Stimulated activated CD4-positive, alpha-beta T cell treated with anti-CD3 and anti-CD28 coated beads, Interleukin-1b, Interleukin-23, amount 100 ng/mL, for 4 hours (primary cell): Measurements from ENCODE around the gene TMEM94.

Experiments
- DNase-seq, 2 donors: peaks; one replicate each; pipeline ENCODE4 v3.0.0-alpha.2; 2020; ENCODE audit warnings: low read depth in 2 of 2

Gene TMEM94

GRCh38 chr17:75498039-75498725 lies 41.7 kb downstream of the TMEM94 start:
- no peak for DNase-seq

GRCh38 chr17:75498726-75499213 lies 42.3 kb downstream of the TMEM94 start:
- no peak for DNase-seq

- DNase-seq = no peak
Observed at GRCh38 chr17:75499313-75500022, 43.0 kb downstream of the TMEM94 start.

- no peak for DNase-seq
Observed at GRCh38 chr17:75500419-75501216, 44.2 kb downstream of the TMEM94 start.

- no peak for DNase-seq
Observed at GRCh38 chr17:75501378-75502071, 45.1 kb downstream of the TMEM94 start.

- no peak for DNase-seq
Observed at GRCh38 chr17:75502072-75502720, 45.8 kb downstream of the TMEM94 start.

- no peak for DNase-seq
Observed at GRCh38 chr17:75502721-75503329, 46.4 kb downstream of the TMEM94 start.

- no peak for DNase-seq
Observed at GRCh38 chr17:75503337-75503950, 47.0 kb downstream of the TMEM94 start.

- no peak for DNase-seq
Observed at GRCh38 chr17:75503976-75504346, 47.5 kb downstream of the TMEM94 start.

- no peak for DNase-seq
Observed at GRCh38 chr17:75504347-75505151, 48.1 kb downstream of the TMEM94 start.

GRCh38 chr17:75505152-75505409 lies 48.6 kb downstream of the TMEM94 start:
- no peak for DNase-seq

- DNase-seq = no peak
Observed at GRCh38 chr17:75505640-75506039, 49.2 kb downstream of the TMEM94 start.

- no peak for DNase-seq
Observed at GRCh38 chr17:75506134-75506533, 49.7 kb downstream of the TMEM94 start.

GRCh38 chr17:75506888-75507287 lies 50.5 kb downstream of the TMEM94 start:
- DNase-seq = no peak

- no peak for DNase-seq
Observed at GRCh38 chr17:75507733-75508719, 51.6 kb downstream of the TMEM94 start.

GRCh38 chr17:75508931-75509361 lies 52.5 kb downstream of the TMEM94 start:
- no peak for DNase-seq

GRCh38 chr17:75509528-75510258 lies 53.3 kb downstream of the TMEM94 start:
- DNase-seq = no peak

- no peak for DNase-seq
Observed at GRCh38 chr17:75511270-75511609, 54.8 kb downstream of the TMEM94 start.
